Effector memory CD4-positive, alpha-beta T cell (primary cell): ENCODE data around the gene SMYD3.

Experiments
- DNase-seq, 3 donors: peaks; one replicate each; pipeline ENCODE4 v3.0.0-alpha.2; 2020
- H3K27ac ChIP-seq: 2 replicates; pipeline ENCODE4 v1.7.0; 2013; ENCODE audit warnings: mild to moderate bottlenecking, low read length, moderate library complexity; ENCODE audit not compliant: insufficient read depth, poor library complexity, severe bottlenecking
- H3K27me3 ChIP-seq: replicated peaks from 2 replicates; pipeline ENCODE4 v1.7.0; 2013; ENCODE audit warnings: mild to moderate bottlenecking, low read length; ENCODE audit not compliant: insufficient read depth, control insufficient read depth, poor library complexity, severe bottlenecking
- H3K36me3 ChIP-seq: 2 replicates; pipeline ENCODE4 v1.7.0; 2013; ENCODE audit warnings: mild to moderate bottlenecking, low read length, moderate library complexity; ENCODE audit not compliant: control insufficient read depth, insufficient read depth
- H3K4me1 ChIP-seq: 2 replicates; pipeline ENCODE4 v1.7.0; 2013; ENCODE audit warnings: low read length, mild to moderate bottlenecking; ENCODE audit not compliant: control insufficient read depth, insufficient read depth, poor library complexity, severe bottlenecking
- H3K4me3 ChIP-seq: 2 replicates; pipeline ENCODE4 v1.7.0; 2013; ENCODE audit warnings: low read length, low read depth, mild to moderate bottlenecking; ENCODE audit not compliant: insufficient read depth, poor library complexity, severe bottlenecking
- H3K9me3 ChIP-seq: 2 replicates; pipeline ENCODE4 v1.7.0; 2013; ENCODE audit warnings: mild to moderate bottlenecking, low read length, moderate library complexity; ENCODE audit not compliant: control insufficient read depth

SMYD3 gene

DNA sequence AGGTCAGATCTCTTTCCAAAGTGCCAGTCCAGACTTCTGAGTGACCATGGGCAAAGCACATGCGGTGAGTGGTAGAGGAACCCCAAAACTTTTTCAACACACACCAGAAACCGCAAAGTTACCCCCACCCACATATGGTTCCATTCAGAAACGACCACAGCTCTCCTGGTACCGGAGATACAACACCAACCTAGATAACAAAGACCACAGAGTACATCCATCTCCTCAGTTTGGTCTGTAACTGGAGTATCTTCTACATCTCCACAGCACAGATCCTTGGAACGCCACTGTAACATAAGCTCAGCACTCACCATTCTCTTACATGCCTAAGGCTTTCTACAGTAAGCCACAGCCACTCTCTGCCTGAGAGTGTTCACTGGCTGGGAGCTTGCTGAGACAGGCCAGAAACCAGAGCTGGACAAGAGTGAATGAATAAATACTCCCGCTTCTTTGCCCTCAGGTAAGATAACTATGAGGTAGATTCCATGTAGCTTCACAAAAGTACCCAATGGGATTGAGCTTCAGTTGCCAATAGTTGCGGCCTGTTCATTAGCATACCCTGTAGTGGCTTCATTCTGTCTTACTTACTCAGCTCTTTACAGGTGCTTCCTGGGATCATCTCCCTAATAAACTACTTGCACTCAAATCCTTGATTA is 81.8 kb downstream of the SMYD3 start:
- H3K36me3 ChIP-seq = no peaks in the 10 kb centered on the region
- no peaks in the 10 kb centered on the region for H3K27me3 ChIP-seq
- no peak overlapping the region for H3K4me3 ChIP-seq
- no peaks in the 10 kb centered on the region for H3K9me3 ChIP-seq
- H3K27ac ChIP-seq = no peak overlapping the region
- DNase-seq = no peak
- H3K4me1 ChIP-seq = no peaks in the 10 kb centered on the region

DNA sequence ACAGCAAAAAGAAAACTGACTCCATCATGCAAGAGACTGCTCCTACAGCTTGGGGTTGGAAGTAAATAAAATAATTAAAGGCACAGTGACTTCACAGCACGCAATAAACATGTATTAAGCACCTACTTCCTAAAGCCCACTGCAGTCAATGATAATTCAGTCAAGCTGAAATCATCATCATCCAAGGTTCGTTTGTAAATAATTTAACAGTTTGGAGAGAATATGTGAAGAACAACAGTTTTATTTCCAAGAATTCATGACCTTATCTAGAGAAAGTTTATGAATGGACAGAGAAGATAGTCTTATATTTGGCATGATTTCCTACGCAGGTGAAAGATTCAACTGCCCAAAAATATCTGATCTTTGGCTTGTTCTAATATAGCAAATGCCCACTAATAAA is 86.8 kb downstream of the SMYD3 start:
- Histone ChIP-seq H3K27me3 (no peaks in the 10 kb centered on the region), H3K27ac (no peak overlapping the region), H3K36me3 (no peaks in the 10 kb centered on the region), H3K4me3 (no peak overlapping the region), H3K4me1 (no peaks in the 10 kb centered on the region), H3K9me3 (no peaks in the 10 kb centered on the region)
- DNase-seq = no peak

DNA sequence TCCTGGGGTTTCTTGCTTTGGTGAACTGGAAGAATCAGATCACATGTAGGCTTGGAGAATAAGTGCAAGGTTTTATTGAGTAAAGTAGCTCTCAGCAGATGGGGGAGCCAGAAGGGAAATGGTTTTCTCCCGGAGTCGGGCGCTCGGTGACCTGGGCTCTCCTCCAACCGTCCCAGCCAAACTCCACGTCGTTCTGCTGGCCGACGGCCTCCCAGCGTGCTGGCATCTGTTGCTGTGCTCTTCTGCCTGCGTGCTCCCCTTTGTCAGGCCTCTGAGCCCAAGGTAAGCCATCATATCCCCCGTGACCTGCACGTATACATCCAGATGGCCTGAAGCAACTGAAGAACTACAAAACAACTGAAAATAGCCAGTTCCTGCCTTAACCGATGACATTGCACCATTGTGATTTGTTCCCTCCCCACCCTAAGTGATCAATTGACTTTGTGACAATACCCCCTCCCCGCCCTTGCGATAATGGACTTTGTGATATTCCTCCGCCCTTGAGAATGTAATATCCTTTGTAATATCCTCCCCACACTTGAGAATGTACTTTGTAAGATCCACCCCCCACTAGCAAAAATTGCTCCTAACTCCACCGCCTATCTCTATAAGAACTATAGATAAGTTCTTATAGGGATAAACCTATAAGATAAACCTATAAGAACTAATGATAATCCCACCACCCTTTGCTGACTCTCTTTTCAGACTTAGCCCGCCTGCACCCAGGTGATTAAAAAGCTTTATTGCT is 88.3 kb downstream of the SMYD3 start:
- H3K4me1 ChIP-seq = no peaks in the 10 kb centered on the region
- H3K4me3 ChIP-seq = no peak overlapping the region
- no peak for DNase-seq

GRCh38 chr1:246417813-246418564 is 89.1 kb downstream of the SMYD3 start:
- H3K27me3 ChIP-seq = no peaks in the 10 kb centered on the region
- no peaks in the 10 kb centered on the region for H3K9me3 ChIP-seq
- no peak overlapping the region for H3K27ac ChIP-seq
- no peak overlapping the region for H3K4me3 ChIP-seq
- H3K36me3 ChIP-seq = no peaks in the 10 kb centered on the region
- no peak for DNase-seq
- no peaks in the 10 kb centered on the region for H3K4me1 ChIP-seq

More for the DNA sequence above, 88.3 kb downstream of the SMYD3 start:
- Histone ChIP-seq H3K9me3 (no peaks in the 10 kb centered on the region), H3K36me3 (no peaks in the 10 kb centered on the region), H3K27ac (no peak overlapping the region), H3K27me3 (no peaks in the 10 kb centered on the region)

DNA sequence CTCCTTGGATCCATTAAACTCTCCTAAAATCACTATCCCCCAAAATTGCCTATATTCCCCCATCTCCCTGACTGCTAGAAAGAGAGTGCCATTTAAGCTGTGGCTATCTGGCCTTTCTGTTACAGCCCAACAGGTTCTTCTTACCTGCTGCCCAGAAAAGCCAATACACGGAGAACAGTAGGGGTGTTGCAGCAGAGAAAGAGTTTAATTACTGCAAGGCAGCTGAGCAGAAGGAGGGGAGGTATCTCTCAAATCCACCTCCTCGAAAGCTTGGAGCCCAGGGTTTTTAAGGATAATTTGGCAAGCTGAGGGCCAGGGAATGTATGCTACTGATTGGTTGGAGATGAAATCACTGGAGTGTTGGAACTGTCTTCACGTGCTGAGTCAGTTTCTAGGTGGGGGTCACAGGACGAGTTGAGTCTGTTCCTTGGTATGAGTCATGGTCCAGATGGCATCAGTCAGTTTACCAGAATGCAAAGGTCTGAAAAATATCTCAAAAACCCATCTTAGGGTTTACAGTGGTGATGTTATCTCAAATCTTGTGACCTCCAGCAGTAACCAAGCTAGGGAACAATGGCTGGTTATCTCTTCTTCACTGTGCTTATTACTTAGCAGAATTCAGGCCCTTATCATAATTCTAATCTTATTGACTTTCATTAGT is 89.8 kb downstream of the SMYD3 start:
- no peak for DNase-seq
- Histone ChIP-seq H3K36me3 (no peaks in the 10 kb centered on the region), H3K4me1 (no peaks in the 10 kb centered on the region), H3K4me3 (no peak overlapping the region), H3K27me3 (no peaks in the 10 kb centered on the region), H3K9me3 (no peaks in the 10 kb centered on the region), H3K27ac (no peak overlapping the region)

GRCh38 chr1:246416261-246416660 is 90.8 kb downstream of the SMYD3 start:
- Histone ChIP-seq H3K36me3 (no peaks in the 10 kb centered on the region), H3K27me3 (no peaks in the 10 kb centered on the region), H3K4me1 (no peaks in the 10 kb centered on the region), H3K9me3 (no peaks in the 10 kb centered on the region), H3K27ac (no peak overlapping the region), H3K4me3 (no peak overlapping the region)
- DNase-seq = no peak

GRCh38 chr1:246415028-246415427 is 92.1 kb downstream of the SMYD3 start:
- no peak for DNase-seq
- Histone ChIP-seq H3K4me3 (no peak overlapping the region), H3K9me3 (no peaks in the 10 kb centered on the region), H3K4me1 (no peaks in the 10 kb centered on the region), H3K36me3 (no peaks in the 10 kb centered on the region), H3K27ac (no peak overlapping the region), H3K27me3 (no peaks in the 10 kb centered on the region)

DNA sequence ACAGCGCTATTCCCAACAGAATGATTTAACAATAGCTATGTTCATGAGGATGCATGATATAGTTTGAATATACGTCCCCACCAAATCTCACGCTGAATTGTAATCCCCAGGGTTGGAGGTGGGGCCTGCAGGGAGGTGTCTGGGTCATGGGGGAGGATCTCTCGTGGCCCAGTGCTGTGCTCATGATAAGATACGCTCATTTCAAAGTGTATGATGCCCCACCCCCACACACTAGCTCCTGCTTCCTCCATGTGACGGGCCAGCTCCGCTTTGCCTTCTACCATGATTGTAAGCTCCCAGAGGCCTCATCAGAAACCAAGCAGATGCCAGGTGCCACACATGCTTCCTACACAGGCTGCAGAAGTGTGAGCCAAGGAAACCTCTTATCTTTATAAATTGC is 93.6 kb downstream of the SMYD3 start:
- H3K4me3 ChIP-seq = no peak overlapping the region
- H3K36me3 ChIP-seq = no peaks in the 10 kb centered on the region
- DNase-seq = no peak
- no peak overlapping the region for H3K27ac ChIP-seq
- H3K27me3 ChIP-seq = no peaks in the 10 kb centered on the region
- H3K9me3 ChIP-seq = no peaks in the 10 kb centered on the region
- no peaks in the 10 kb centered on the region for H3K4me1 ChIP-seq

GRCh38 chr1:246404078-246404477 is 103.0 kb downstream of the SMYD3 start:
- no peaks in the 10 kb centered on the region for H3K36me3 ChIP-seq
- no peaks in the 10 kb centered on the region for H3K9me3 ChIP-seq
- H3K4me1 ChIP-seq = no peaks in the 10 kb centered on the region
- no peak overlapping the region for H3K27ac ChIP-seq
- H3K27me3 ChIP-seq = no peaks in the 10 kb centered on the region
- H3K4me3 ChIP-seq = no peak overlapping the region
- DNase-seq = no peak
